RWPE2 (cell line): ENCODE data around the gene C15orf39.
"Not testable (repeated sequence)": the region's sequence is repeated elsewhere in the genome, so short reads cannot be mapped to it uniquely, and the experiment has no call there.

ENCODE experiments used
- ATAC-seq: fragments of 200-7000 bp; cut with Tn5 transposase; 3 replicates; pipeline ENCODE4 v1.9.1; 2021; ENCODE audit warnings: low read depth
- DNase-seq: peaks from one replicate; pipeline ENCODE4 v3.0.0-alpha.2; 2020; ENCODE audit warnings: low spot score
- H3K27ac ChIP-seq: fragments of 450-650 bp; 2 replicates; pipeline ENCODE4 v1.5.1; 2017; ENCODE audit warnings: mild to moderate bottlenecking; ENCODE audit not compliant: poor library complexity, severe bottlenecking
- H3K27me3 ChIP-seq: fragments of 250-450 bp; sonication (Bioruptor Pico); 2 replicates; pipeline ENCODE4 v1.5.1; 2021; ENCODE audit warnings: mild to moderate bottlenecking, moderate library complexity; ENCODE audit not compliant: insufficient read depth, poor library complexity, severe bottlenecking
- H3K36me3 ChIP-seq: fragments of 250-450 bp; sonication (Bioruptor Pico); 2 replicates; pipeline ENCODE4 v1.5.1; 2020; ENCODE audit warnings: low read depth, mild to moderate bottlenecking, moderate library complexity
- H3K4me1 ChIP-seq: fragments of 250-450 bp; sonication (Bioruptor Pico); 2 replicates; pipeline ENCODE4 v1.5.1; 2021; ENCODE audit warnings: mild to moderate bottlenecking, moderate library complexity; ENCODE audit not compliant: insufficient read depth, poor library complexity, severe bottlenecking
- H3K4me3 ChIP-seq: fragments of 250-450 bp; sonication (Bioruptor Pico); 2 replicates; pipeline ENCODE4 v1.5.1; 2021; ENCODE audit warnings: mild to moderate bottlenecking, moderate library complexity; ENCODE audit not compliant: severe bottlenecking
- H3K9me3 ChIP-seq: fragments of 250-450 bp; sonication (Bioruptor Pico); 2 replicates; pipeline ENCODE4 v1.5.1; 2021; ENCODE audit warnings: mild to moderate bottlenecking, moderate library complexity; ENCODE audit not compliant: severe bottlenecking
- CTCF ChIP-seq: fragments of 450-650 bp; IDR thresholded peaks from one replicate; pipeline ENCODE4 v1.5.1; 2017; ENCODE audit warnings: mild to moderate bottlenecking, moderate library complexity; ENCODE audit not compliant: poor library complexity, severe bottlenecking

C15orf39 gene

GRCh38 chr15:75249726-75250125 is 48.0 kb downstream of the C15orf39 start:
- H3K4me3 ChIP-seq, result no peak overlapping the region
- TF ChIP-seq CTCF, result no peak
- H3K9me3 ChIP-seq, result no peaks in the 10 kb centered on the region
- no peak overlapping the region for H3K27ac ChIP-seq
- H3K4me1 ChIP-seq, result no peaks in the 10 kb centered on the region
- no peaks in the 10 kb centered on the region for H3K36me3 ChIP-seq
- ATAC-seq (no peak), DNase-seq (no peak)
- H3K27me3 ChIP-seq, result peaks cover 18% of the 10 kb centered on the region

- not testable (repeated sequence) for H3K4me1 ChIP-seq, H3K9me3 ChIP-seq, H3K36me3 ChIP-seq, H3K27ac ChIP-seq, ATAC-seq, DNase-seq, H3K4me3 ChIP-seq
- H3K27me3 ChIP-seq, result peaks cover 18% of the 10 kb centered on the region
These were observed 49.7 kb downstream of the C15orf39 start for GRCh38 chr15:75251343-75251742.

- H3K9me3 ChIP-seq, H3K27ac ChIP-seq, H3K4me1 ChIP-seq, ATAC-seq, H3K36me3 ChIP-seq, DNase-seq, H3K4me3 ChIP-seq: not testable (repeated sequence)
- TF ChIP-seq CTCF, result peak; percentile 44
- peaks cover 18% of the 10 kb centered on the region for H3K27me3 ChIP-seq
These were observed 50.6 kb downstream of the C15orf39 start for GRCh38 chr15:75252285-75252684.

GRCh38 chr15:75258034-75258433 is 56.4 kb downstream of the C15orf39 start, which contains the start of gene GOLGA6C:
GOLGA6C (plus strand) TSS chr15:75258334; CDS start chr15:75258599, 265 bp downstream.
- H3K9me3 ChIP-seq, ATAC-seq, H3K27me3 ChIP-seq, H3K4me3 ChIP-seq, DNase-seq, H3K4me1 ChIP-seq, H3K36me3 ChIP-seq, H3K27ac ChIP-seq: not testable (repeated sequence)

- DNase-seq, result peak; percentile 31
- H3K27me3 ChIP-seq, H3K36me3 ChIP-seq, H3K27ac ChIP-seq, H3K9me3 ChIP-seq, H3K4me1 ChIP-seq, ATAC-seq, H3K4me3 ChIP-seq: not testable (repeated sequence)
These were observed 57.1 kb downstream of the C15orf39 start for GRCh38 chr15:75258620-75259343.

- peak; percentile 70; the same call in 1 of the 3 replicates for ATAC-seq
- not testable (repeated sequence) for H3K27ac ChIP-seq, H3K9me3 ChIP-seq, H3K4me3 ChIP-seq, H3K27me3 ChIP-seq, H3K4me1 ChIP-seq, DNase-seq, H3K36me3 ChIP-seq
These were observed 58.2 kb downstream of the C15orf39 start for GRCh38 chr15:75259873-75260272.
